Measurements from ENCODE around the gene HBM. TPM values are rescaled to one million over a fixed set of nuclear protein-coding genes. Genes with fewer than 3 reads are reported as not detected.

HBM gene
- total and polyA plus RNA-seq, 11 donors, result 0.54 to 0.62 (median 0.58) TPM; not detected in 7

GRCh38 chr16:118857-119256, 46.9 kb upstream of the HBM start:
- WGBS, 4 donors, result 93 to 100% (median 97%) methylated on average over 2 of the region's 2 CpGs
- no peak for TF ChIP-seq POLR2A (IDR thresholded peaks at IDR 0.05)
- TF ChIP-seq, protein P1, sequence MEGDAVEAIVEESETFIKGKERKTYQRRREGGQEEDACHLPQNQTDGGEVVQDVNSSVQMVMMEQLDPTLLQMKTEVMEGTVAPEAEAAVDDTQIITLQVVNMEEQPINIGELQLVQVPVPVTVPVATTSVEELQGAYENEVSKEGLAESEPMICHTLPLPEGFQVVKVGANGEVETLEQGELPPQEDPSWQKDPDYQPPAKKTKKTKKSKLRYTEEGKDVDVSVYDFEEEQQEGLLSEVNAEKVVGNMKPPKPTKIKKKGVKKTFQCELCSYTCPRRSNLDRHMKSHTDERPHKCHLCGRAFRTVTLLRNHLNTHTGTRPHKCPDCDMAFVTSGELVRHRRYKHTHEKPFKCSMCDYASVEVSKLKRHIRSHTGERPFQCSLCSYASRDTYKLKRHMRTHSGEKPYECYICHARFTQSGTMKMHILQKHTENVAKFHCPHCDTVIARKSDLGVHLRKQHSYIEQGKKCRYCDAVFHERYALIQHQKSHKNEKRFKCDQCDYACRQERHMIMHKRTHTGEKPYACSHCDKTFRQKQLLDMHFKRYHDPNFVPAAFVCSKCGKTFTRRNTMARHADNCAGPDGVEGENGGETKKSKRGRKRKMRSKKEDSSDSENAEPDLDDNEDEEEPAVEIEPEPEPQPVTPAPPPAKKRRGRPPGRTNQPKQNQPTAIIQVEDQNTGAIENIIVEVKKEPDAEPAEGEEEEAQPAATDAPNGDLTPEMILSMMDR (IDR thresholded peaks at IDR 0.05), result no peak
- Histone ChIP-seq H3K36me3 (peaks cover 0 to 50% (median 17%) of the 10 kb centered on the region in 9 donors), H3K27ac (no peak overlapping the region), H3K4me1 (peaks cover 0 to 10% (median 0%) of the 10 kb centered on the region in 12 donors), H3K4me3 (no peak overlapping the region), H3K27me3 (no peaks in the 10 kb centered on the region), H3K9me3 (no peaks in the 10 kb centered on the region)
- DNase-seq, result no peak
- ATAC-seq, result no peak
- intact Hi-C loops (cut with DNase I), result loop anchor here in 6 of 10 donors (2.0 to 5.0 kb wide), 3 partner anchors 63 to 244 kb away; partner anchors contain the start of gene HBQ1 (in 3 of the 6)

- no peak for TF ChIP-seq POLR2A (IDR thresholded peaks at IDR 0.05)
- TF ChIP-seq, protein P1 (IDR thresholded peaks at IDR 0.05), result no peak
Measured at GRCh38 chr16:119295-119694, 46.5 kb upstream of the HBM start.

DNA sequence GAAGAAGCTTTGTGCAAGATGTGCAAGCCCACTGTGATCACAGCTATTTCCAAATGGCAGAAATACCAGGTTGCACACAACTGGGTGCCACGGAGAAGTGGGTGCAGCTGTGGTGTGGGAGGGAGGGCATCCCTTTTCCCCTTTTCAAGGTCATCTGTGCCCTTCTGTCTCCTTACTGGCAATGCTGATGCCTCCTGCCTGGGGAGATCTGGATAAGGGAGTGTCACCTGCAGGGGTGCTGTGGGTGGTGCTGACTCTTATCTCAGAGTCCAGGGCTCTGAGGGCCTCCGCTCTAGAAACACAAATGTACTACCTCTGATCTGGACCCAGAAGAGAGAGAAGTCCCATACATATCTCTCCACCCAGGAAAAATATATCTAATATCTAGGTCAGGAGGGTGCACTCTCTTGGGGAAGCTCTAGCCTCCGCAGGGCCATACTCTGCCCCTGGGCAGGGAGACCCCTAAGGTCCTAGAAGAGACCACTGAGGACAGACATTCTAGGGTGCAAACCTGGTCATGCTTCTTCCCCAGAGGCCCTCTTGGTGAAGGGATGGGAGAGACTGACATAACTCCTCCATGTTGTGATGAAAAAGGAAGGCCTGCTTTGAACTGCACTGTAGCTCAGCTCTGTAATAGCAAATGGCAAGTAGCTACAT, 45.8 kb upstream of the HBM start:
- Histone ChIP-seq H3K9me3 (no peaks in the 10 kb centered on the region), H3K27ac (no peak overlapping the region), H3K4me1 (peaks cover 0 to 10% (median 0%) of the 10 kb centered on the region in 12 donors), H3K27me3 (no peaks in the 10 kb centered on the region), H3K36me3 (peaks cover 0 to 48% (median 17%) of the 10 kb centered on the region in 9 donors), H3K4me3 (no peak overlapping the region)
- ATAC-seq (no peak), DNase-seq (no peak)
- no peak for TF ChIP-seq POLR2A (IDR thresholded peaks at IDR 0.05)
- TF ChIP-seq, protein P1 (IDR thresholded peaks at IDR 0.05), result no peak
- intact Hi-C loops (cut with DNase I), result loop anchor here in 7 of 10 donors (2.0 to 5.0 kb wide), 3 partner anchors 62 to 243 kb away; partner anchors contain the start of gene HBQ1 (in 4 of the 7)
- WGBS, 4 donors, result 83 to 100% (median 88%) methylated on average over 3 of the region's 3 CpGs

More at GRCh38 chr16:119295-119694, 46.5 kb upstream of the HBM start:
- no peaks in the 10 kb centered on the region for H3K27me3 ChIP-seq
- H3K4me3 ChIP-seq, result no peak overlapping the region
- DNase-seq (no peak), ATAC-seq (no peak)
- peaks cover 0 to 10% (median 0%) of the 10 kb centered on the region in 12 donors for H3K4me1 ChIP-seq
- H3K27ac ChIP-seq, result no peak overlapping the region
- intact Hi-C loops (cut with DNase I), result loop anchor here in 6 of 10 donors (2.0 to 5.0 kb wide), 3 partner anchors 63 to 244 kb away; partner anchors contain the start of gene HBQ1 (in 3 of the 6)
- 90 to 95% (median 95%) methylated on average over 5 of the region's 5 CpGs for WGBS, 4 donors
- H3K9me3 ChIP-seq, result no peaks in the 10 kb centered on the region
- peaks cover 0 to 48% (median 17%) of the 10 kb centered on the region in 9 donors for H3K36me3 ChIP-seq

DNA sequence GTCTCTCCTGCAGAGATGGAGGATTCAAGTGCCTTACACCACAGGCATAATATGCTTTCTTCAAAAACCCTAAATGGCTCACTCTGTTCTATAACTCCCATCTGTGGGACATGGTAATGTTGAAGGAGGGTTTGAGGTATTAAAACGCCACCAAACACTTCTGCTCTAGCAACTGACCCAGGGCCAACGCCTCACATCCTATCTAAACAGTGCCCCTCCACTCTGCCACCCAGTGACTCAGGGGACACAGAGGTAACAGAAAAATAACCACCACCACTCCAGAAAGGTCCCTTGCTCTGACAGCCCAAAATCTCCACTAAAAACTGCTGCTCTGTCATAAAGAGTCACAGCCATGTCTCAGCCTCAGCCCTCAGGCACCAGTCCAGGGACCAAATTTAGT, 45.0 kb upstream of the HBM start:
- Histone ChIP-seq H3K27me3 (no peaks in the 10 kb centered on the region), H3K27ac (no peak overlapping the region), H3K36me3 (peaks cover 0 to 42% (median 16%) of the 10 kb centered on the region in 9 donors), H3K4me1 (peaks cover 0 to 10% (median 0%) of the 10 kb centered on the region in 12 donors), H3K4me3 (no peak overlapping the region), H3K9me3 (no peaks in the 10 kb centered on the region)
- TF ChIP-seq, protein P1 (IDR thresholded peaks at IDR 0.05), result no peak
- TF ChIP-seq POLR2A (IDR thresholded peaks at IDR 0.05), result no peak
- WGBS, 4 donors, result 93 to 95% (median 95%) methylated on average over 2 of the region's 2 CpGs
- no peak for ATAC-seq
- intact Hi-C loops (cut with DNase I), result loop anchor here in 1 of 10 donors (5.0 kb wide), 1 partner anchor 62 kb away; the partner anchor contains the start of gene HBQ1
- DNase-seq, result no peak

Data from heart left ventricle (tissue), 16 donors.